ENCODE data around the gene HS2ST1.

GRCh38 chr1:87154384-87154783 lies 239.9 kb downstream of the HS2ST1 start:
- TF ChIP-seq CTCF (conservative IDR thresholded peaks at IDR 0.05 in 1 of 2, IDR thresholded peaks at IDR 0.05 in 1 of 2; ENCODE audit: low read depth in 1 of 2, low read length in 2 of 2): no peak
- no peak for TF ChIP-seq EZH2 (IDR thresholded peaks at IDR 0.05; ENCODE audit: low read length, missing control alignments)
